Ishikawa (cell line): ENCODE measurements around the gene GALNT11.

Source experiments
- EP300 ChIP-seq: IDR thresholded peaks from 2 replicates; pipeline ENCODE4 v1.6.1; 2012; ENCODE audit warnings: borderline replicate concordance
- TF ChIP-seq, protein P1 (sequence below): IDR thresholded peaks from 2 replicates; pipeline ENCODE4 v1.6.1; 2012; ENCODE audit warnings: low read depth, mild to moderate bottlenecking

DNA sequence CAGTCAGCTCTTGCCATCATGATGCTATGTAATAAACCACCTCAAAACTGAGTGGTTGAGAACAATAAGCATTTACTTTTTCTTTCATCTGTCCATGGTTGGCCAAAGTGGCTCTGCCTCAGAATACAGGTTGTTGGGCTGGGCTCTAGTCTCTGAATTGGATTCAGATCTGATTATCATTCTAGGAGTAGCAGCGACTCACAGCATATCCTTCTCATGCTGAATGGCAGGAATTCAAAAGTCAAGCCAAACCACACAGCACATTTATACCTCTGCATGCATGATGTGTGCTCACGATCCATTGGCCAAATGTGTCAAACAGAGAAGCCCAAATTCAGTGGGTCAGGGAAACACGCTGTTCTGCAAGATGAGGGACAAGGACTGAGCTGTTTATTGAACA is 13.6 kb upstream of the GALNT11 start:
- TF ChIP-seq, protein P1, sequence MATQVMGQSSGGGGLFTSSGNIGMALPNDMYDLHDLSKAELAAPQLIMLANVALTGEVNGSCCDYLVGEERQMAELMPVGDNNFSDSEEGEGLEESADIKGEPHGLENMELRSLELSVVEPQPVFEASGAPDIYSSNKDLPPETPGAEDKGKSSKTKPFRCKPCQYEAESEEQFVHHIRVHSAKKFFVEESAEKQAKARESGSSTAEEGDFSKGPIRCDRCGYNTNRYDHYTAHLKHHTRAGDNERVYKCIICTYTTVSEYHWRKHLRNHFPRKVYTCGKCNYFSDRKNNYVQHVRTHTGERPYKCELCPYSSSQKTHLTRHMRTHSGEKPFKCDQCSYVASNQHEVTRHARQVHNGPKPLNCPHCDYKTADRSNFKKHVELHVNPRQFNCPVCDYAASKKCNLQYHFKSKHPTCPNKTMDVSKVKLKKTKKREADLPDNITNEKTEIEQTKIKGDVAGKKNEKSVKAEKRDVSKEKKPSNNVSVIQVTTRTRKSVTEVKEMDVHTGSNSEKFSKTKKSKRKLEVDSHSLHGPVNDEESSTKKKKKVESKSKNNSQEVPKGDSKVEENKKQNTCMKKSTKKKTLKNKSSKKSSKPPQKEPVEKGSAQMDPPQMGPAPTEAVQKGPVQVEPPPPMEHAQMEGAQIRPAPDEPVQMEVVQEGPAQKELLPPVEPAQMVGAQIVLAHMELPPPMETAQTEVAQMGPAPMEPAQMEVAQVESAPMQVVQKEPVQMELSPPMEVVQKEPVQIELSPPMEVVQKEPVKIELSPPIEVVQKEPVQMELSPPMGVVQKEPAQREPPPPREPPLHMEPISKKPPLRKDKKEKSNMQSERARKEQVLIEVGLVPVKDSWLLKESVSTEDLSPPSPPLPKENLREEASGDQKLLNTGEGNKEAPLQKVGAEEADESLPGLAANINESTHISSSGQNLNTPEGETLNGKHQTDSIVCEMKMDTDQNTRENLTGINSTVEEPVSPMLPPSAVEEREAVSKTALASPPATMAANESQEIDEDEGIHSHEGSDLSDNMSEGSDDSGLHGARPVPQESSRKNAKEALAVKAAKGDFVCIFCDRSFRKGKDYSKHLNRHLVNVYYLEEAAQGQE, result no peak
- no peak for TF ChIP-seq EP300
